ENCODE data around the gene SSTR5.

The SSTR5 gene

GRCh38 chr16:1049113-1049975, 23.2 kb upstream of the SSTR5 start:
- peaks cover 4 to 66% (median 57%) of the 10 kb centered on the region in 10 experiments; a peak in 17 of 20 replicates for H3K4me1 ChIP-seq
- H3K4me2 ChIP-seq = peak overlapping the region in 9 of 11 experiments; percentile 40 to 80 (median 61); a peak in 17 of 22 replicates
- peaks cover 11 to 40% (median 27%) of the 10 kb centered on the region in 11 experiments; a peak in 17 of 22 replicates for H3K27me3 ChIP-seq
- H4K20me1 ChIP-seq = peaks cover 0 to 61% (median 14%) of the 10 kb centered on the region in 11 experiments; a peak in 14 of 22 replicates
- no peak overlapping the region for H3K4me3 ChIP-seq
- H3K36me3 ChIP-seq = no peaks in the 10 kb centered on the region
- H3K27ac ChIP-seq = no peak overlapping the region
- H3K9ac ChIP-seq = peak overlapping the region in 2 of 11 experiments; percentile 23 to 41; a peak in 1 of 22 replicates
- no peaks in the 10 kb centered on the region for H3K9me3 ChIP-seq (replicated peaks in 1 of 11)
- no peak for TF ChIP-seq Cebpa-rat (IDR thresholded peaks at IDR 0.05)

- peak overlapping the region in 8 of 11 experiments; percentile 40 to 80 (median 61); a peak in 13 of 22 replicates for H3K4me2 ChIP-seq
- no peak overlapping the region for H3K27ac ChIP-seq
- H3K27me3 ChIP-seq = peaks cover 7 to 40% (median 22%) of the 10 kb centered on the region in 11 experiments; a peak in 16 of 22 replicates
- H3K4me1 ChIP-seq = peaks cover 4 to 72% (median 63%) of the 10 kb centered on the region in 10 experiments; a peak in 17 of 20 replicates
- H3K4me3 ChIP-seq = no peak overlapping the region
- H3K9ac ChIP-seq = peak overlapping the region in 2 of 11 experiments; percentile 23 to 41; a peak in 1 of 22 replicates
- no peaks in the 10 kb centered on the region for H3K9me3 ChIP-seq (replicated peaks in 1 of 11)
- TF ChIP-seq Cebpa-rat (IDR thresholded peaks at IDR 0.05) = no peak
- H3K36me3 ChIP-seq = no peaks in the 10 kb centered on the region
- peaks cover 0 to 63% (median 14%) of the 10 kb centered on the region in 11 experiments; a peak in 14 of 22 replicates for H4K20me1 ChIP-seq
Observed at GRCh38 chr16:1049976-1050247, 22.6 kb upstream of the SSTR5 start.

- H3K36me3 ChIP-seq = no peaks in the 10 kb centered on the region
Observed at GRCh38 chr16:1050516-1050915, 22.0 kb upstream of the SSTR5 start.

GRCh38 chr16:1050921-1051320, 21.6 kb upstream of the SSTR5 start:
- Histone ChIP-seq H3K4me3 (no peak overlapping the region), H3K9ac (no peak overlapping the region), H3K4me2 (no peak overlapping the region), H3K4me1 (peaks cover 4 to 76% (median 65%) of the 10 kb centered on the region in 10 experiments; a peak in 17 of 20 replicates), H3K27me3 (peaks cover 0 to 39% (median 17%) of the 10 kb centered on the region in 11 experiments; a peak in 15 of 22 replicates), H4K20me1 (peaks cover 0 to 63% (median 12%) of the 10 kb centered on the region in 11 experiments; a peak in 14 of 22 replicates), H3K9me3 (replicated peaks in 1 of 11) (no peaks in the 10 kb centered on the region), H3K36me3 (no peaks in the 10 kb centered on the region), H3K27ac (no peak overlapping the region)
- no peak for TF ChIP-seq Cebpa-rat (IDR thresholded peaks at IDR 0.05)

More at GRCh38 chr16:1050516-1050915, 22.0 kb upstream of the SSTR5 start:
- Histone ChIP-seq H3K4me3 (no peak overlapping the region), H3K9ac (no peak overlapping the region), H3K4me1 (peaks cover 4 to 76% (median 65%) of the 10 kb centered on the region in 10 experiments; a peak in 17 of 20 replicates), H3K27me3 (peaks cover under 1 to 39% (median 16%) of the 10 kb centered on the region in 11 experiments; a peak in 16 of 22 replicates), H3K4me2 (peak overlapping the region in 6 of 11 experiments; percentile 56 to 80 (median 64); a peak in 10 of 22 replicates), H4K20me1 (peaks cover 0 to 60% (median 12%) of the 10 kb centered on the region in 11 experiments; a peak in 14 of 22 replicates), H3K9me3 (replicated peaks in 1 of 11) (no peaks in the 10 kb centered on the region), H3K27ac (no peak overlapping the region)
- TF ChIP-seq Cebpa-rat (IDR thresholded peaks at IDR 0.05) = no peak

GRCh38 chr16:1051446-1051845, 21.1 kb upstream of the SSTR5 start:
- H3K36me3 ChIP-seq = no peaks in the 10 kb centered on the region
- H3K27ac ChIP-seq = no peak overlapping the region
- no peak overlapping the region for H3K4me3 ChIP-seq
- H3K9ac ChIP-seq = no peak overlapping the region
- TF ChIP-seq Cebpa-rat (IDR thresholded peaks at IDR 0.05) = no peak
- H3K4me2 ChIP-seq = no peak overlapping the region
- peaks cover 0 to 38% (median 17%) of the 10 kb centered on the region in 11 experiments; a peak in 15 of 22 replicates for H3K27me3 ChIP-seq
- peaks cover 0 to 65% (median 12%) of the 10 kb centered on the region in 11 experiments; a peak in 14 of 22 replicates for H4K20me1 ChIP-seq
- peaks cover 0 to 3% (median 0%) of the 10 kb centered on the region in 11 experiments; a peak in 2 of 22 replicates for H3K9me3 ChIP-seq (replicated peaks in 1 of 11)
- peaks cover 4 to 72% (median 60%) of the 10 kb centered on the region in 10 experiments; a peak in 17 of 20 replicates for H3K4me1 ChIP-seq

- H3K36me3 ChIP-seq = no peaks in the 10 kb centered on the region
- H3K4me1 ChIP-seq = peaks cover 4 to 59% (median 48%) of the 10 kb centered on the region in 10 experiments; a peak in 16 of 20 replicates
- peaks cover 7 to 13% (median 9%) of the 10 kb centered on the region in 11 experiments; a peak in 17 of 22 replicates for H3K9me3 ChIP-seq (replicated peaks in 1 of 11)
- 0 out of 22 replicates have a peak overlapping the region, but pooled peaks of 1 of the 11 experiments have one; percentile 18 for H3K9ac ChIP-seq
- peak overlapping the region in 8 of 11 experiments; percentile 39 to 76 (median 68); a peak in 13 of 22 replicates for H3K4me2 ChIP-seq
- H3K27me3 ChIP-seq = peaks cover 9 to 36% (median 19%) of the 10 kb centered on the region in 11 experiments; a peak in 18 of 22 replicates
- H3K27ac ChIP-seq = no peak overlapping the region
- H4K20me1 ChIP-seq = peaks cover 0 to 61% (median 6%) of the 10 kb centered on the region in 11 experiments; a peak in 14 of 22 replicates
- no peak overlapping the region for H3K4me3 ChIP-seq
- TF ChIP-seq Cebpa-rat (IDR thresholded peaks at IDR 0.05) = no peak
Observed at GRCh38 chr16:1052721-1053120, 19.8 kb upstream of the SSTR5 start.

- H3K36me3 ChIP-seq = no peaks in the 10 kb centered on the region
- H3K9ac ChIP-seq = 0 out of 22 replicates have a peak overlapping the region, but pooled peaks of 1 of the 11 experiments have one; percentile 18
- H3K4me2 ChIP-seq = peak overlapping the region in 8 of 11 experiments; percentile 39 to 76 (median 68); a peak in 13 of 22 replicates
- H3K4me3 ChIP-seq = no peak overlapping the region
- H3K27me3 ChIP-seq = peaks cover 8 to 32% (median 15%) of the 10 kb centered on the region in 11 experiments; a peak in 17 of 22 replicates
- peaks cover 7 to 16% (median 11%) of the 10 kb centered on the region in 11 experiments; a peak in 19 of 22 replicates for H3K9me3 ChIP-seq (replicated peaks in 1 of 11)
- peaks cover 2 to 55% (median 44%) of the 10 kb centered on the region in 10 experiments; a peak in 16 of 20 replicates for H3K4me1 ChIP-seq
- no peak for TF ChIP-seq Cebpa-rat (IDR thresholded peaks at IDR 0.05)
- H3K27ac ChIP-seq = no peak overlapping the region
- peaks cover 0 to 57% (median 2%) of the 10 kb centered on the region in 11 experiments; a peak in 11 of 22 replicates for H4K20me1 ChIP-seq
Observed at GRCh38 chr16:1053121-1053521, 19.4 kb upstream of the SSTR5 start.

GRCh38 chr16:1053700-1054368, 18.7 kb upstream of the SSTR5 start:
- no peak for TF ChIP-seq Cebpa-rat (IDR thresholded peaks at IDR 0.05)
- no peak overlapping the region for H3K9ac ChIP-seq

More at GRCh38 chr16:1053700-1054368, 18.7 kb upstream of the SSTR5 start:
- H3K4me1 ChIP-seq = peaks cover 0 to 48% (median 38%) of the 10 kb centered on the region in 10 experiments; a peak in 15 of 20 replicates
- H3K4me2 ChIP-seq = peak overlapping the region in 8 of 11 experiments; percentile 49 to 76 (median 68); a peak in 14 of 22 replicates
- H3K36me3 ChIP-seq = no peaks in the 10 kb centered on the region
- peaks cover 8 to 36% (median 14%) of the 10 kb centered on the region in 11 experiments; a peak in 15 of 22 replicates for H3K27me3 ChIP-seq
- peaks cover 15 to 23% (median 18%) of the 10 kb centered on the region in 11 experiments for H3K9me3 ChIP-seq (replicated peaks in 1 of 11)
- H3K27ac ChIP-seq = no peak overlapping the region
- no peak overlapping the region for H3K4me3 ChIP-seq
- peaks cover 0 to 53% (median 0%) of the 10 kb centered on the region in 11 experiments; a peak in 6 of 22 replicates for H4K20me1 ChIP-seq

Data from BLaER1 treated with 17β-estradiol and CSF1 and Interleukin-3, amounts not matched to agents 10 nM and 100 nM (cell line).